HG03066 (cell line): ENCODE data around the gene PSMD12.
"Not testable (repeated sequence)": the region's sequence is repeated elsewhere in the genome, so short reads cannot be mapped to it uniquely, and the experiment has no call there.

ENCODE experiments used
- ATAC-seq: cut with Tn5 transposase; IDR thresholded peaks from one replicate; pipeline ENCODE4 v1.9.1; 2021; ENCODE audit warnings: low read depth; ENCODE audit not compliant: unreplicated experiment

PSMD12 gene

DNA sequence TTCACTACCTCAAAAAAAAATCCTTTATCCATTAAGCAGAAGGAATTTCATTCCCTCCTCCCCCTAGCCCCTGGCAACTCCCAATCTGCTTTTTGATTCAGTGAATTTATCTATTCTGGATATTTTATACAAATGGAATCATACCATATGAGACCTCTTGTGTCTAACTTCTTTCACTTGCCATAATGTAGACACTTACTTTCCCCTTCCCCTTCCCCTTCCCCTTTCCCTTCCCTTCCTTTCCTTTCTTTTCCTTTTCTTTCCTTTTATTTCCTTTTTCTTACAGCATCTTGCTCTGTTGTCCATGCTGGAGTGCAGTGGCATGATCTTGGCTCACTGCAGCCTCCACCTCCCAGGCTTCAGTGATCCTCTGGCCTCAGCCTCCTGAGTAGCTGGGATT, 50.5 kb downstream of the PSMD12 start:
- no peak for ATAC-seq

- ATAC-seq = no peak
Measured at GRCh38 chr17:67312265-67312664, 54.1 kb downstream of the PSMD12 start.

GRCh38 chr17:67311575-67311974, 54.8 kb downstream of the PSMD12 start:
- ATAC-seq = no peak

GRCh38 chr17:67310406-67310805, 56.0 kb downstream of the PSMD12 start:
- ATAC-seq = no peak

DNA sequence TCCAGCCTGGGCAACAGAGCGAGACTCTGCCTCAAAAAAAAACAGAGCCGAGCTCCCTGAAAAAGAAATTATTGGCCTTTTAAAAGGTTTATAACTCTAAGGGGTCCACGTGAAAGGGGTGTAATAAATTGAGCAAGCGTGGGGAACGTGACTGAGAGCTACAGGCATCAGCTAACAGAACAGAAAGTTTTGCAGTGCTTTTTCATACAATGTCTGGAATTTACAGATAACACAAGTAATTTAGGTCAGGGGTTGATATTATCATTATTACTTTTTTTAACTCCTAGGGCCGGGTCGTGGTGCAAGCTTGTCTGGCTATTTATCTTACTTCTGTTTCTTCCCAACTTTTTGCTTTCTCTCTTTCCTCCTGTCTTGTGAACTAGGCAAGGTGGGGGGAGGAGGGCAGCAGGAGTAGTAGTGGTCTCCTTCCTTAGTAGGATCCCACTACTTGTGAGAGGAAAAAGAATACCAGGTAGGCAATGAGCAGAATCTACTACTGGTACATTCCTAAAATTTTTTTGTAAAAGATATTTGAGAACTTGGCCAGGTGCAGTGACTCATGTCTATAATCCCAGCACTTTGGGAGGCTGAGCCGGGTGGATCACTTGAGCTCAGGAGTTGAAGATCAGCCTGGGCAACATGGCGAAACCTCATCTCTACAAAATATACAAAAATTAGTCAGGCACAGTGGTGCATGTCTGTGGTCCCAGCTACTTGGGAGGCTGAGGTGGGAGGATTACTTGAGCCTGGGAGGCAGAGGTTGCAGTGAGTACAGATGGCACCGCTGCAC, 60.7 kb downstream of the PSMD12 start:
- ATAC-seq = not testable (repeated sequence)

DNA sequence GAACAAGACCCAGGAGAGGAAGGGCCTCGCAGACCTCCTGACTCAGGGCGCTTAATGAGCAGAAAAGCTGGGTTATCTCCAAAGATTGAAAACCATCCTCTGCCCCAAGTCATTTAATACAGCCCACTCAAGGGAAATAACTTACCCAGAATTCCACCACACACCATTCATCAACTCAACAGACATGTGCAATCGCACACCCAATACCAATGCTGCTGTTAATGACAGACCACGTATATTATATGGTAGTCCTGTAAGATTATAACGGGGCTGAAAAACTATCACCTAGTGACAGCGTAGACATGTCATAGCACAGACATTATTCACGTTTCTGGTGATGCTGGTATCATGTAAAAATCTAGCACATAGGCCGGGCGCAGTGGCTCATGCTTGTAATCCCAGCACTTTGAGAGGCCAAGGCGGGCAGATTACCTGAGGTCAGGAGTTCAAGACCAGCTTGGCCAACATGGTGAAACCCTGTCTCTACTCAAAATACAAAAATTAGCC, 68.9 kb downstream of the PSMD12 start:
- no peak for ATAC-seq

DNA sequence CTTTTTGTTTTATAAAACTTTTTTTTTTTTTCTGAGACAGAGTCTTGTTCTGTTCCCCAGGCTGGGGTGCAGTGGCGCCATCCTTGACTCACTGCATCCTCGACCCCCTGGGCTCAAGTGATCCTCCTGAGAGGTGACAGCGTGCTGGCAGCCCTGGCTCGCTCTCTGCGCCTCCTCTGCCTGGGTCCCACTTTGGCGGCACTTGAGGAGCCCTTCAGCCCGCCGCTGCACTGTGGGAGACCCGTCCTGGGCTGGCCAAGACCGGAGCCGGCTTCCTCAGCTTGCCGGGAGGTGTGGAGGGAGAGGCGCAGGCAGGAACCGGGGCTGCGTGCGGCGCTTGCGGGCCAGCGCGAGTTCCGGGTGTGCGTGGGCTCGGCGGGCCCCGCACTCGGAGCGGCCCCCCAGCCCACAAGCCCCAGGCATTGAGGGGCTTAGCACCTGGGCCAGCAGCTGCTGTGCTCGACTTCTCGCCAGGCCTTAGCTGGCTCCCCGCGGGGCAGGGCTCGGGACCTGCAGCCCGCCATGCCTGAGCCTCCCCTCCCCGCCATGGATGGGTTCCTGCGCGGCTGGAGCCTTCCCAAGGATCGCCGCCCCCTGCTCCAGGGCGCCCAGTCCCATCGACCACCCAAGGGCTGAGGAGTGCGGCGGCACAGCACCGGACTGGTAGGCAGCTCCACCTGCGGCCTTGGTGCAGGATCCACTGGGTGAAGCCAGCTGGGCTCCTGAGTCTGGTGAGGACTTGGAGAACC, 71.8 kb downstream of the PSMD12 start:
- no peak for ATAC-seq

DNA sequence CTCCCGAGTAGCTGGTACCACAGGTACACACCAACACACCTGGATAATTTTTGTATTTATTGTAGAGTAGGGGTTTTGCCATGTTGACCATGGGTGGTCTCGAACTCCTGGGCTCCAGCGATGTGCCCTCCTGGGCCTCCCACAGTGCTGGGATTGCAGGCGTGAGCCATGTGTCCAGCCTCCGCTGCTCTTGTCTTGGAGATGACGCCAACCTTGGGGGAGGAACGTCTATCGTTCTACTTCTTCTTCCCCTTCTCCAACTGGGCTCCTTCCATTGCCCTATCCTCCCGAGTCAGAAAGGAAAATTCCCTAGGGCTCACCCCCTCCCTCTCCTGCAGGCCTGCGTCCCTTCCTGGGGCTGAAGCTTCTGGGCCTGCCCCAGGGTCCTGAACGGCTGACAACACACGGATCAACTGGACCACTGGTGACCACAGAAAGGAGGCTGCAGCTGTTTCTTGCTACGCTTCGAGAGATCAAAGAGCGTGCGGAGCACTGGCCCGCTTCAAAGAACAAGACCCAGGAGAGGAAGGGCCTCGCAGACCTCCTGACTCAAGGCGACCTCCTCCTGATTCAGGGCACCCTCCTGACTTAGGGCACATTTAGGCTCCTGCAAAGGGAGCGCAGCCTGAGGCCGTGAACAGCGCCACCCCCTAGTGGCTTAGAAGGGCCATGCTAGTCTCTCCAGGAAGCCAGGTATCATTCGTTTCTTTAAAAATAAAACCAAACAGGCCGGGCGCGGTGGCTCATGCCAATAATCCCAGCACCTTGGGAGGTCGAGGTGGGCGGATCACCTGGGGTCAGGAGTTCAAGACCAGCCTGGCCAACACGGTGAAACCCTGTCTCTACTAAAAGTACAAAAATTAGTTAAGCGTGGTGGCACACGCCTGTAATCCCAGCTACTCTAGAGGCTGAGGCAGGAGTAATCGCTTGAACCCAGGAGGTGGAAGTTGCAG, 72.8 kb downstream of the PSMD12 start:
- peak; percentile 83 for ATAC-seq

- ATAC-seq = no peak
Measured at GRCh38 chr17:67290711-67291291, 75.6 kb downstream of the PSMD12 start.

DNA sequence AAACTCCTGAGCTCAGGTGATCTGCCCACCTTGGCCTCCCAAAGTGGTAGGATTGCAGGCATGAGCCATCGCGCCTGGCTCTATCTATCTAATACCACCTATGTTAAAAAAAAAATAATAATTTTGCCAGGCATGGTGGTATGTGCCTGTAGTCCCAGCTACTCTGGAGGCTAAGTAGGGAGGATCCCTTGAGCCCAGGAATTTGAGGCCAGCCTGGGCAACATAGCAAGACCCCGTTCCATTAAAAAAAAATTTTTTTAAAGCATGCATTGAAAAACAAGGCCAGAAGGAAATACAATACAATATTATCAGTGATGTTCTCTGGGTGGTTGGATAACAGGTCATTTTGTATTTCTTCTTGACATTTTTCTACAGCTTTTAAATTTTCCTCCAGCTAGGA, 76.1 kb downstream of the PSMD12 start:
- ATAC-seq = no peak

- ATAC-seq = no peak
Measured at GRCh38 chr17:67289181-67289876, 77.0 kb downstream of the PSMD12 start.
